Suppressor macrophage treated with lipopolysaccharide for 4 hours (primary cell): ENCODE measurements around the gene CCDC102A.

ENCODE experiments used
- DNase-seq: peaks from one replicate; pipeline ENCODE4 v3.0.0-alpha.2; 2020

CCDC102A gene

GRCh38 chr16:57517397-57518367 lies 18.7 kb downstream of the CCDC102A start:
- no peak for DNase-seq

DNA sequence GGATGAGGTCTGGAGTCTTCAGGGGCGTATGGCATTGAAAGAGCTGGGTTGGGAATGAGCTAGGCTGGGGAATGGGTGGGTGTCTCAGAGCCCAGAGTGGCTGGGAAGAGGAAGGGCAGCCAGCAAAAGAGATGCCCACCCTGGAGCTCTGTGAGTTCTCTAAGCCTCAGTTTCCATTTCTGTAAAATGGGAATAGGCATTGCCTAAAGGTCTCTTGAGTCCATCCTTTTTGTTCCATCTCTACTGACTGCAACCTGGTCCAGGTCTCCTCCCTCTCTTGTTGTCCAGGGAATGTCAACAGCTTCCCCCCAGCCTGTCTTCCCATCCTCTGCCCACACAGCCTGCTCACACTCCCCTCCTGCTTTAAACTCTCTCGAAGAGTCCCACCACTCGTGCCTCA lies 19.6 kb downstream of the CCDC102A start:
- DNase-seq, result no peak

- DNase-seq, result no peak
These were observed 20.1 kb downstream of the CCDC102A start for GRCh38 chr16:57516176-57516725.

DNA sequence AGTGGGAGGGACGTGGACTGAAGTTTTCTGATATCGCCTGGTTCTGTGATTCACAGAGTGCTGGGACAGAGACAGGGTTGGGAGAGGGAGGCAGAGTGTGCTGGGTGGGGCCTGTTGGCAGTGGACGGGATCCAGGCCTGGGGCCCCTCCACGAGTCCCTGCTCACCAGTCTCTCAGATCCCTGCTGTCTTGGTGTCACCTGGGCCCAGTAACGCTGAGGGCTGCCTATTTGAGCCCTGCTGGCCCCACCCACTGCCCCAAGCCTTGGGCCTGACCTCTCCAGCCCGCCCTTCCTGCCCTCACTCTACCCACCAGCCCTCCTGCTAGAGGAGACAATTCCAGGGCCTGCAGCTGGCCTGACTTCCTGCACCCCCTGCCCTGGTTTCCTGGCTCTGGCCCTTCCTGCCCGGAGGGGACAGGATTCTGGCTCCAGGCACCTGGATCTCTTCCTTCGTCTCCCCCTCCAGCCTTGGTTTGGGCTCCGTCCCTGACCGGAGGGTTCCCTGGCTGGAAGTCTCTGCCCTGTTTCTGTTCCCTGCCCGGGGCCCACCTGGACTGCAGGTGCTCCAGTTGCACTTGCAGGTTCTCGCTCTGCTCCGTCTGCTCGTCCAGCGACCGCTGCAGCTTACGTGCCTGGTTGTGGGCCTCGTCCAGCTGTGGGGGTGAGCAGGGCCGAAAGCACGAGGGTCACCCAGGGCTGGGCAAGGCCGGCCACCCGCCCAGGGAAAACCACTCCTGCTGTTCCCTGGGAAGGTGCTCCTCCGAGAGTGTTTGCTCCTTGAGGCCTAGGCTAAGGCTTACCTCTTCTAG lies 21.4 kb downstream of the CCDC102A start:
- DNase-seq, result no peak

GRCh38 chr16:57514371-57514770 lies 22.0 kb downstream of the CCDC102A start:
- DNase-seq, result no peak

- DNase-seq, result no peak
These were observed 22.8 kb downstream of the CCDC102A start for GRCh38 chr16:57513371-57514102.

DNA sequence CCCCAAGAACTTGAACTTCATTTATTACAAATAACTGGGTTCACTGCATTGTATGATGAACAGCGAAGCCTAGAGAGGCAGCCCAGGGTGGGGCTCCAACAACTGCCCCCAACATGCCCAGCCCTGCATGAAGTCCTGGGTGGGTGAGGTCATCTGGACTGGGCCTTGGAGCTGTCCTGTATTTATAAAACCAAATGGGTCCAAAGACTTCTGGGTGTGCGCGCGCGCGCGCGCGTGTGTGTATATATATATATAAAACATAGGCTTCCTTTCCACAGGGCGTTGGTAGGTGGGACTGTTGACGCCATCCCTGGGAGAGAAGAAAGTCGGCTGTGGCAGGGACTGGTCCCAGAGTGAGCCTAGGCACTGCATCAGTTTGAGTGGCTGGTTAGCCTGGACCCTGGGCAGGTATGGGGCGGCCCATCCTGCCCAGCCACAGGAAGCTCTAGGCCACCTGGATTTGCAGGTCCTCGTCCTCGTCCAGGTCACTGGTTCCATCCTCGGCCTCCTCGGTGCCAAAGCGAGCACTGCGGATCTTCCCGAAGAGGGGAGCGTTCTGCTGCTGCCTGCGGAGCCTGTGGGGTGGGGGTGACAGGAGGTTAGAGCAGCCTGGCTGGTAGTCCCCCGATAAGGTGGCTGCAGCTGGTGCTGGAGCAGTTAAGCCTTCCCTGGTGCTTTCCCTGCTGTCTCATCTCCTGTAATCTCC lies 23.9 kb downstream of the CCDC102A start:
- no peak for DNase-seq

DNA sequence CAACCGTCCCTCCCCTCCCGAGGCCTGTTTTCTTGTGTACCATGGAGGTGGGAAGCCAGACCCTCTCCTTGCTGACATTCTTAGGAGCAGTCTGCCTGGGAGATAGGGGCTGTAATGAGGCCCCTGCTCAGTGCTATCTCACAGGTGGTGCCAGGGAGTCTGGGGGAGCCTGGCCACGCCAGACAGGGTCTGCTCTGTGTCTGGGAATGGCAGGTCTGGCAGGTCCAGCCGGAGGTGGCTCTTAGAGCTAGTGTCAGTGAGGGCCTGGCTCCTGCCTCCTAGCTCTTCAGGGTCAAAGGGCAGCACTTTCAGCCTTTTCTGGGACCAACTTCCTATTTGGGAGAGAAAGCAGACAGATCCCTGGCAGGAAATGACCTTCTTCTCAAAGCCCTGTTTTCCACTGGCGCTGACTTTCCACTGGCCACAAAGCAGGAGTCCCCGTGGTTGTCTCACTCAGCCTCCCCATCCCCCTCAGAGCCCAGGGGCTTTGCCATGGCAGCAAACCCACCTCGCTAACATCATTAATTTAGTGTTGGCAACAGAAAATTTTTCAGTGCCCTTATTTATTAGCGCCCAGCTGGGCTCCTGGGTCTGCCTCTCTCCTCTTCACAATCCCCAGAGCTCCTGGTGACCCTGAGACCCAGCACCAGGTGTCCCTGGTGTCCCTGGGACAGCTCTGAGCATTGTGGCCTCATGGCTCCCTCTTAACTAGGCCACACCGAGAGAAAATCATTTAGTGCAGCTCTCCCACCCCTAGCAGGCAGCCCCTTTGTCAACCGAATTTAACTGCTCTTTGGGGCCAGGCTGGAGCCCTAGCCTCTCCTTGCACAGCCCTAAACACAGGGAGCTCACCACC lies 26.1 kb downstream of the CCDC102A start:
- no peak for DNase-seq

- no peak for DNase-seq
These were observed 27.0 kb downstream of the CCDC102A start for GRCh38 chr16:57509231-57509923.

DNA sequence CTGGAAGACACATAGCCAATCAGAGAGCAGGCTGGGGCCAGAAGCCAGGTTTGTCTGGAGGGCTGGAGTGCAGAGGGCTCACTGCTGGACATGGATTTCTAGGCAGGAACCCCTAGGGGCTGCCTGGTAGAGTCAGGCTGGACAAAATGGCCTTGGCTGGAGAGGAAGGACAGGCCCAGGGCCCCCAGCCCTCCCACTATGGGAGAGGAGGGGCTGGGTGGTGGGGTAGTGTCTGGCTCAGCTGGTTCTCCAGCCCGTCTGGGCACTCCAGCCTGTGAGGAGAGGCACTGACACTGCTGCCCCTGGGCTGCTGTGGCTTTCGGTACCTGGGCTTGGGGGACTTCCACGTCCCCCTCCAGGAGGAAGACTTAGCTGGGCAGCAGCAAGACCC lies 28.3 kb downstream of the CCDC102A start:
- DNase-seq, result no peak

DNA sequence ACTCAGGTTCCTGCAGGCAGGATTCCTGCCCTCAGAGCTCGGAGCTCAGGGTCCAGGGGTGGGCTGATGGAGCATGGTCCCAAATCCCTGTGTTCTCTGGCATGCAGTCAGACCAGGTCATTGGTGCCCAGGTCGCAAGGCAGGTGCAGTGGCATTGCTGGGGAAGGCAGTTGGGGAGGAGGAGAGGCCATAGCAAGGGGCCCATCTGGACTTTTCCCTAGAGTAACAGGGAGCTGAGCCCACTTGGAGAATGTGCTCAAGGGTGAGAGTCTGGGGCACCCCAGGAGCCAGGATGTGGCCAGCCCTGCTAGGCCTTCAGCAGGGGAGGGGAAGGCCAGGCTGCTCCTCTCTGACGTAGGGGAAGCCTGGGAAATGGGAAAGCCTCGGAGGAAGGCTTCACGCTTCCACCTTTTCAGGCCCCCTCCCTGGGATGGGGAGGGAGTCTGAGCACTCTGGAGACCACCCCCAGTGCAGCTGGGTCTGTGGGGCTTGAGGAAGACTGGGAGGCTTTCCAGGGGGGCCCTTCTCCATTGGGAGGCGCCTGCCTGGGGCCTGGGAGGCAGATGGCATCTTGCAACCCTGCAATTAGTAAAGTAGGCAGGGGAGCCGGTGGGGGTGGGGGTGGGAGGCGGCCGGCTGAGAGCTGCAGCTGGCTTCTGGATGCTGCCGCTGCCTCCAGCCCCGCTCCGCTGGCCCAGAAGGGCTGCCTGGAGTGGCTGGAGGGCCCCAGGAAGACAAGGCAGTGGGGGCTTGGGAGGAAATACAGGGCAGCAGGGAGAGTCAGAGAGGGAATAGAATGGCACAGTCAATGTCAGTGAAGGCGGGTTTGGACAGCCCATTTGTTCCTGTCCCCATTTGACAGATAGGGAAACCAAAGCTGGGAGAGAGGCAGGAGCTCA lies 29.0 kb downstream of the CCDC102A start:
- no peak for DNase-seq

GRCh38 chr16:57505169-57505568 lies 31.2 kb downstream of the CCDC102A start:
- no peak for DNase-seq

DNA sequence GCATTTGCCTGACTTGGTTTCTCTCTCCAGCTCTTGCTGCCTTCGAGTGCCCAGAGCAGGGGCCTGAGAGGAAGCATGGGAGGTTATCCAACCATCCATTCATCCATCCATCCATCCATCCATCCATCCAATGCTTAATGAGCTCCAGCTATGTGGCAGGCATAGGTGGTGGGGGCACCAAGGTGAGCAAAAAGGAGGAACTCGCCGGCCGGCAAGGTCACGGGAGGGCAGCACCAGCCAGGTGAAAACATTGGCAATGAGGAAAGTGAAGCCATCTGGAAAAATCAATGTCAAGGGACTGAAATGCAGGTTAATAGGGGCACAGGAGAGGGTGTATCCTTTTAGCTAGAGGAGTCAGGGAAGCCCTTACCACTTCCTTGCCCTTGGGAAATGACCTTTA lies 31.9 kb downstream of the CCDC102A start:
- no peak for DNase-seq

- no peak for DNase-seq
These were observed 32.4 kb downstream of the CCDC102A start for GRCh38 chr16:57504001-57504400.

DNA sequence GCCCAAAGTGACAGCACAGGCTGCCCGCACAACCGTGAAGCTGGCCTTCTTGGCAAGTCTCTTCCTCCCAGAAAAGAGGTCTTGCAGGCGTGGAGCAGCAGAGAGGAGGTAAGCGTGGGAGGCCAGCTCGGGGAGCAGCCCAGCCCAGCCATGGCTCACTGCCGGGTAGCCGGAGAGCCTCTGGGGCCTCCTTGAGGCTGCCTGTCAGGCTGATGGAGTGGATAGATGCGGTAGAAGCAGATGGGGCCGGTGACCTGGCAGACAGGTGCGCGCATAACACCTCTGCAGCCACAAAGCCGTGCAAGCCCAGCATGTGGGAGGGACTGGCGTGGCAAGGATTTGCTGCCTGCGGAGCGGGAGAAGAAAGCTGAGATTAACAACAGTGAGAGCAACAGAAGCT lies 33.0 kb downstream of the CCDC102A start:
- DNase-seq, result no peak

DNA sequence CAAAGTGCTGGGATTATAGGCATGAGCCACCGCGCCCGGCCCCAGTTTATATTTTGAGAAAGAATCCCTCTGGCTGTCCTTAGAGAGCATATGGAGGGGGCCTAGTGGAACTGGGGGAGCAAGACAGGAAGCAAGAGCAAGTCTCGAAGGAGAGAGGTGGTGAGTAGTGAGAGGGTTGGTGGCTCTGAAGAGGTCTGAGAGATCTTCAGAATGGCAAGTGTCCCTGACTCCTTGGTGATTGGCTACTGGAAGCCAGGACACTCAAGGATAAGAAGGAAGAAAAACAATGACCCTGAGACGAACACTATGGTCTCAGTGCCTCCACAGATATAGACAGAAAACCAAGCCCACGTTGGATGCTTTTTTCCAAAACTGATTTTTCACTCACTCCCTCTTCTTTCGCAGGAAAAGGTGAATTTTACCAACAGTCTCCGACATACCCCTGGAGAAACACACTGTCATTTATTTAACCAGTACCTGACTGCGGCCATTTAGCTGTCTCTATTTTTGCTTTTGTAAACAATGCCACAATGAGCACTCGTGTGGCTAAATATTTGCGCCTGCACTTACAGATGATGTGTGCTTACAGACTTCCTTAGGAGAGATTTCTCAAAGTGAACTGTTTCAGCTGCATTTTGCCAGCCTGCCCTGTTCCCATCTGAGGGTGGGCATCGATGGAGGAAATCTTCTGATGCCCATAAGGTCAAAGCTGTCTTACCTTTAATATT lies 34.2 kb downstream of the CCDC102A start:
- no peak for DNase-seq

- DNase-seq, result no peak
These were observed 34.9 kb downstream of the CCDC102A start for GRCh38 chr16:57501492-57501891.

DNA sequence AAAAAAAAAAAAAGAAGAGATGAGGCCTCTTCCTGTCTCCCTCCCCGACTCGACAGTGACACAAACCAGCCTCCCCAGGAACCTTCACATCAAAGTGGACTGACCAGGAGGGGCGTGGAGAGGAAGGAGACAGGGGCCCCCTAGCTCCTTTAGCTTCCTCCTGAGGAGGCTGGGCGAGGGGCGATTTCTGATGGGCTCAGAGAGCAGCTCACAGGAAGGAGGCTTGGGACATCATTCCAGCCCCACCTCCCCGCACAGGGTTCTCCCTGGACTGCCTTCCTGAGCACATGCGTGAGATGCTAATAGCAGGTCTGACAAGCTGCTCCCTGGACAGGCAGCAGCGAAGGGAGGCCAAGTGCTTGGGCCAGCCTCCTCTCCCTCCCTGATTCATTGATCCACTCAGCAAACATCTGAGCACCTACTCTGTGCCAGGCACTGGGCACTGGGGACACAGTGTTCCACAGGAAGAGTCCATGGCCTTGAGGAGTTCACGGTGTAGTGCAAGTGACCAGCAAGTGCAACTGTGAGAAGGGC lies 35.7 kb downstream of the CCDC102A start:
- no peak for DNase-seq
